HL-60 (cell line): Measurements from ENCODE around the gene MAGI2.

ENCODE experiments used
- DNase-seq, 2 experiments: peaks; one replicate each; pipeline ENCODE4 v3.0.0-alpha.2; 2010 to 2020; ENCODE audit warnings: low read depth in 1 of 2, low spot score in 1 of 2
- H3K27ac ChIP-seq: fragments of 250-450 bp; sonication (Bioruptor Pico); replicated peaks from 2 replicates; pipeline ENCODE4 v1.5.1; 2020; ENCODE audit warnings: mild to moderate bottlenecking, moderate library complexity
- H3K27me3 ChIP-seq: fragments of 250-450 bp; sonication (Bioruptor Pico); 2 replicates; pipeline ENCODE4 v1.5.1; 2021; ENCODE audit warnings: mild to moderate bottlenecking, moderate library complexity; ENCODE audit not compliant: insufficient read depth, poor library complexity, severe bottlenecking
- H3K4me3 ChIP-seq: replicated peaks from 2 replicates; pipeline ENCODE4 v1.5.1; 2011; ENCODE audit warnings: mild to moderate bottlenecking, control low read depth, low read length; ENCODE audit not compliant: insufficient read depth
- GABPA ChIP-seq: IDR thresholded peaks from 2 replicates; pipeline ENCODE4 v1.6.1; 2012; ENCODE audit warnings: low read depth
- POLR2AphosphoS5 ChIP-seq: IDR thresholded peaks from 2 replicates; pipeline ENCODE4 v1.6.1; 2012; ENCODE audit warnings: low read depth
- SPI1 ChIP-seq: IDR thresholded peaks from 2 replicates; pipeline ENCODE4 v1.6.1; 2012; ENCODE audit warnings: low read depth, mild to moderate bottlenecking, borderline replicate concordance
- TF ChIP-seq, protein P1 (sequence below): IDR thresholded peaks from one replicate; pipeline ENCODE4 v1.5.1; 2011; ENCODE audit warnings: low read length, control low read depth, inconsistent platforms; ENCODE audit not compliant: insufficient read depth
- TF ChIP-seq, protein P2 (sequence below): IDR thresholded peaks from 2 replicates; pipeline ENCODE4 v1.6.1; 2012; ENCODE audit warnings: low read depth; ENCODE audit not compliant: insufficient replicate concordance

Gene MAGI2

DNA sequence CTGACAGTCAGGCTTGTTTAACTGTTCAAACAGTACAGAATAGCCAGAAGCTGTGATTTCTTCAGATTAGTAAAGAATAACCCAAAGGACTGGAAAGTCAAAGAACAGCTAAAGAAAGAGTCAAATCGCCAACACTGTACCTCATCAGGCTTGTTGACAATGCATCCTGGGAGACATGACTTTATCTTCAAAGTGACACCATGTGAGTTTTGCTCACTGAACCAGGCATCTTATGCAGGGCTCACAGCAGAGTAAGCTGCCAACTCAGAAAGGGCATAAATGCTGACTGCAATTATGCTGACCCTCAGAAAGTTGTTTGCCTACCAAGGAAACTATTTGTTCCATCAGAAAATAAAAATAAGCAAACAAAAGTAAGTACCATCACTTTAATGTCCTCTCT lies 96.4 kb downstream of the MAGI2 start:
- no peak for DNase-seq
- H3K27ac ChIP-seq = no peak overlapping the region
- H3K4me3 ChIP-seq = no peak overlapping the region
- TF ChIP-seq POLR2AphosphoS5 (no peak), GABPA (no peak), SPI1 (no peak)
- TF ChIP-seq, protein P1, sequence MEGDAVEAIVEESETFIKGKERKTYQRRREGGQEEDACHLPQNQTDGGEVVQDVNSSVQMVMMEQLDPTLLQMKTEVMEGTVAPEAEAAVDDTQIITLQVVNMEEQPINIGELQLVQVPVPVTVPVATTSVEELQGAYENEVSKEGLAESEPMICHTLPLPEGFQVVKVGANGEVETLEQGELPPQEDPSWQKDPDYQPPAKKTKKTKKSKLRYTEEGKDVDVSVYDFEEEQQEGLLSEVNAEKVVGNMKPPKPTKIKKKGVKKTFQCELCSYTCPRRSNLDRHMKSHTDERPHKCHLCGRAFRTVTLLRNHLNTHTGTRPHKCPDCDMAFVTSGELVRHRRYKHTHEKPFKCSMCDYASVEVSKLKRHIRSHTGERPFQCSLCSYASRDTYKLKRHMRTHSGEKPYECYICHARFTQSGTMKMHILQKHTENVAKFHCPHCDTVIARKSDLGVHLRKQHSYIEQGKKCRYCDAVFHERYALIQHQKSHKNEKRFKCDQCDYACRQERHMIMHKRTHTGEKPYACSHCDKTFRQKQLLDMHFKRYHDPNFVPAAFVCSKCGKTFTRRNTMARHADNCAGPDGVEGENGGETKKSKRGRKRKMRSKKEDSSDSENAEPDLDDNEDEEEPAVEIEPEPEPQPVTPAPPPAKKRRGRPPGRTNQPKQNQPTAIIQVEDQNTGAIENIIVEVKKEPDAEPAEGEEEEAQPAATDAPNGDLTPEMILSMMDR = no peak
- TF ChIP-seq, protein P2, sequence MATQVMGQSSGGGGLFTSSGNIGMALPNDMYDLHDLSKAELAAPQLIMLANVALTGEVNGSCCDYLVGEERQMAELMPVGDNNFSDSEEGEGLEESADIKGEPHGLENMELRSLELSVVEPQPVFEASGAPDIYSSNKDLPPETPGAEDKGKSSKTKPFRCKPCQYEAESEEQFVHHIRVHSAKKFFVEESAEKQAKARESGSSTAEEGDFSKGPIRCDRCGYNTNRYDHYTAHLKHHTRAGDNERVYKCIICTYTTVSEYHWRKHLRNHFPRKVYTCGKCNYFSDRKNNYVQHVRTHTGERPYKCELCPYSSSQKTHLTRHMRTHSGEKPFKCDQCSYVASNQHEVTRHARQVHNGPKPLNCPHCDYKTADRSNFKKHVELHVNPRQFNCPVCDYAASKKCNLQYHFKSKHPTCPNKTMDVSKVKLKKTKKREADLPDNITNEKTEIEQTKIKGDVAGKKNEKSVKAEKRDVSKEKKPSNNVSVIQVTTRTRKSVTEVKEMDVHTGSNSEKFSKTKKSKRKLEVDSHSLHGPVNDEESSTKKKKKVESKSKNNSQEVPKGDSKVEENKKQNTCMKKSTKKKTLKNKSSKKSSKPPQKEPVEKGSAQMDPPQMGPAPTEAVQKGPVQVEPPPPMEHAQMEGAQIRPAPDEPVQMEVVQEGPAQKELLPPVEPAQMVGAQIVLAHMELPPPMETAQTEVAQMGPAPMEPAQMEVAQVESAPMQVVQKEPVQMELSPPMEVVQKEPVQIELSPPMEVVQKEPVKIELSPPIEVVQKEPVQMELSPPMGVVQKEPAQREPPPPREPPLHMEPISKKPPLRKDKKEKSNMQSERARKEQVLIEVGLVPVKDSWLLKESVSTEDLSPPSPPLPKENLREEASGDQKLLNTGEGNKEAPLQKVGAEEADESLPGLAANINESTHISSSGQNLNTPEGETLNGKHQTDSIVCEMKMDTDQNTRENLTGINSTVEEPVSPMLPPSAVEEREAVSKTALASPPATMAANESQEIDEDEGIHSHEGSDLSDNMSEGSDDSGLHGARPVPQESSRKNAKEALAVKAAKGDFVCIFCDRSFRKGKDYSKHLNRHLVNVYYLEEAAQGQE = no peak
- no peaks in the 10 kb centered on the region for H3K27me3 ChIP-seq

DNA sequence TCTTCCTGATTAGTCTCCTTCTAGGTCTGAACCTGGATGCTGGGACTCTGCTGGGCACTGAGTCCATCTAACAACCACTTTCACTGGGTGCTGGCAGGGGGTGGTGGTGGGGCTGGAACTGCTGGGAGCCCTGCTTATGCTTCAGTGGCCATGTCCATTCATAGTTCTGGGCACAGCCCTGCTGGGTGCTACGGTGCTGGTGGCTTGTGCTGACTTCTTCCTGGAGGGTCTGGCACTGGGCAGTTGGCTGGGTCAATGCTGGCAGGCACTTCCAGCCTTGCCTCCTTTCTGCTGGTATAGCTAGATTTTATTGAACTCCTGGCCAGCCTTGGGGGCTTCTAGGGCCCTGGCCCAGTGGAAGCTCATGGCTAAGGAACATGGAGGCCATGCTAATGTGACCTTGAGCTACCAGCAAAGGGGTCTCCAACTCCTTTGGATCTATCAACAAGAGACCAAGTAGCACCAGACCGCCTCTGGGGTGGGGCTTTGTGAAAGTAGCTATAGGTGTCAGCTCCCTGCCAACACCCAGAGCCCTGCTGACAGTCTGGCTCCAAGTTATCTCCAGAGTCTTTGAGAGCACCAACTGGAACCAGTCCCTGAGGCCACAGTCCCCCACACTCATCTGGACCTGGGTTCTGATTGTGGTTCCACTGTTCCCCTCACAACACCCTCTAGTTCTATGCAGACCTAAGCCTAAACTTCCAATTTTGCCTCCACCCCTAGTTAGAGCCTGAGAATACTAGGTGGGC lies 99.6 kb downstream of the MAGI2 start:
- TF ChIP-seq POLR2AphosphoS5 = no peak
- TF ChIP-seq, protein P2 = no peak
- TF ChIP-seq, protein P1 = no peak
- TF ChIP-seq GABPA = no peak
- no peak for TF ChIP-seq SPI1
- no peak for DNase-seq
- no peak overlapping the region for H3K4me3 ChIP-seq
- no peak overlapping the region for H3K27ac ChIP-seq
- H3K27me3 ChIP-seq = no peaks in the 10 kb centered on the region

DNA sequence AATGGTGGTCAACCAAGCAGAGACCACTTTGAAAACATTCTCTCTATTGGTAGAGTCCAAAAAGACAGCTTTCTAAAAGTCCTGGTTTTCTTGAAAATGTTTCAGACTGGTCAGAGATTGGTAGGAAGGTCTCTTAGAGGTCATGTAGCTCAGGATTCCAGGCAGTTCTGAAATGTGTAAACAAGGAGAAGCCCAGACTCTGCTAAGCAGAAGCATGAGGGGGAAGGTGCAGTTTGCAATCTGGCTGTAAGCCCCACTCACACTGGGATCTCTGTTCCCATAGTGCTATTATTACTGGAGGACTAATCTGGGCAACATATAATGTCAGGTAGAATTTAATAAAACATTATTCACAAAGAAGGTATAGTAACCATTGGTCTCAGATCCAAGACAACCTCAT lies 101.1 kb downstream of the MAGI2 start:
- TF ChIP-seq SPI1 = no peak
- TF ChIP-seq GABPA = no peak
- TF ChIP-seq POLR2AphosphoS5 = no peak
- TF ChIP-seq, protein P2 = no peak
- TF ChIP-seq, protein P1 = no peak
- Histone ChIP-seq H3K4me3 (no peak overlapping the region), H3K27ac (no peak overlapping the region), H3K27me3 (no peaks in the 10 kb centered on the region)
- DNase-seq = no peak
